T-helper 17 cell (primary cell): ENCODE measurements around the gene CHORDC1. TPM values are rescaled to one million over a fixed set of nuclear protein-coding genes. Genes with fewer than 3 reads are reported as not detected.
"Not testable (repeated sequence)": the region's sequence is repeated elsewhere in the genome, so short reads cannot be mapped to it uniquely, and the experiment has no call there.

ENCODE experiments used
- ATAC-seq: fragments of 150-1000 bp; cut with Tn5 transposase; 2 replicates; pipeline ENCODE4 v1.10.0; 2021; ENCODE audit warnings: mild to moderate bottlenecking, moderate library complexity
- DNase-seq, 3 donors: peaks; one replicate each; pipeline versions ENCODE4 v3.0.0 to v3.0.0-alpha.2; 2020 to 2021
- H3K9me3 ChIP-seq: one replicate; pipeline ENCODE4 v1.7.0; 2013; ENCODE audit warnings: low read length, mild to moderate bottlenecking; ENCODE audit not compliant: control insufficient read depth, poor library complexity, severe bottlenecking
- H3K27ac Mint-ChIP-seq: one replicate; pipeline ENCODE4 v1.8.0; 2022; ENCODE audit warnings: mild to moderate bottlenecking, moderate library complexity, mixed read lengths
- H3K27me3 Mint-ChIP-seq: one replicate; pipeline ENCODE4 v1.8.0; 2022; ENCODE audit warnings: mixed read lengths
- H3K36me3 Mint-ChIP-seq: one replicate; pipeline ENCODE4 v1.8.0; 2022; ENCODE audit warnings: low read depth, mixed read lengths
- H3K4me1 Mint-ChIP-seq: one replicate; pipeline ENCODE4 v1.8.0; 2022; ENCODE audit warnings: mild to moderate bottlenecking, mixed read lengths
- H3K4me3 Mint-ChIP-seq: one replicate; pipeline ENCODE4 v1.8.0; 2022; ENCODE audit warnings: mild to moderate bottlenecking, moderate library complexity, mixed read lengths
- total RNA-seq, 4 donors: library from RNA in 2 of 4; stranded (reverse) in 2 of 4; gene quantifications; one replicate each; pipeline ENCODE4 v1.2.3 and lab custom pipeline; 2022 to 2026

Gene CHORDC1
- total RNA-seq (10 to 100 TPM; 92.4 to 96.0 TPM), total RNA-seq (lab: John Stamatoyannopoulos, UW) (99.7 to 156 reads per million in 2 donors)

DNA sequence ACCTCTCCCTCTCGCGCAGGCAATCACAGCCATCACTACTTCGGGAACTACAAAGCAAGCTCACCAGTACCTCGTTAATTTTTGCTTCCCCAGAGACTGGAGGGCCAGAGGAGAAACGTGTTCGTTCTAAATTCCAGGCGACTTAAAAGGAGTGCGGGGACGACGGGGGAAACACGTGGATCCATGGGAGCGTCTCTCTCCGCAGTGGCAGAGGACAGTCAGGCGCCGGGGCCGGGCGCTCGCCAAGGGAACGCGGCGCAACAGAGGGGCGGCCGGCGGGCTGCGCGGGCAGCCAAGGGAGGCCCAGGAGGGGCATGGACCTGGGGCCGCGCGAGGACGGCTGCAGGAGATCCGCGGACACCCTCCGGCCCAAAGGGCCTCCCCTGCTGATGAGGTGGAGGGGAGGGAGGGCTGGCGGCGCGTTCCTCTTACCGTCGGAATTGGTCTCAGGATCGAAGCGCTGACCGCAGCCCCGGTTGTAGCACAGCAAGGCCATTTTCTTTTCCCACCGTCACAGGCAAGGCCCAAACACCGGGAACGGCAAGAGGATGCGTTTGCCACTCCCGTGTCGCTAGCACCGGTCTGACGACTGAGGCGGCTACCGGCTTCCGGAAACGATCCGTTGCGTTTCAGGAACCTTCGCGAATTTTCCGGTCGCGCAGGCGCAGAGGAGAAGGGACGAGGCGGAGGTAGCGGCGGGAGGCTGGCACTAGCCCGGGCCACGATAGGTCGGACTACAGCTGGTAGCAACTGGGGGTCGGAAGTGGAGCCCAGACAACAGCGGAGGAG is at the start of gene CHORDC1:
TSS of gene CHORDC1 (minus strand) at position 591 of the 789 bp plus-strand sequence. CDS start at position 496, 95 bp downstream.
- H3K9me3 ChIP-seq, result no peaks in the 10 kb centered on the region
- Mint-ChIP-seq H3K27me3 (no peaks in the 10 kb centered on the region), H3K4me1 (peaks cover 37% of the 10 kb centered on the region), H3K36me3 (peaks cover 7% of the 10 kb centered on the region), H3K4me3 (peak within 1 kb of the TSS; percentile 98), H3K27ac (peak within 1 kb of the TSS; percentile 93)
- ATAC-seq (peak; percentile 88), DNase-seq (peak; percentile 84 to 85 (median 85))

GRCh38 chr11:90257158-90257525 is 34.3 kb upstream of the CHORDC1 start:
- H3K9me3 ChIP-seq, result no peaks in the 10 kb centered on the region
- H3K27ac Mint-ChIP-seq, result no peak overlapping the region
- H3K4me3 Mint-ChIP-seq, result no peak overlapping the region
- H3K36me3 Mint-ChIP-seq, result peaks cover 7% of the 10 kb centered on the region
- H3K27me3 Mint-ChIP-seq, result peaks cover 12% of the 10 kb centered on the region
- ATAC-seq (no peak), DNase-seq (no peak)
- H3K4me1 Mint-ChIP-seq, result peaks cover 25% of the 10 kb centered on the region

- Mint-ChIP-seq H3K4me3 (no peak overlapping the region), H3K36me3 (peaks cover 7% of the 10 kb centered on the region), H3K4me1 (peaks cover 28% of the 10 kb centered on the region), H3K27ac (no peak overlapping the region), H3K27me3 (peaks cover 12% of the 10 kb centered on the region)
- no peaks in the 10 kb centered on the region for H3K9me3 ChIP-seq
- DNase-seq (no peak), ATAC-seq (no peak)
These were observed 33.7 kb upstream of the CHORDC1 start for GRCh38 chr11:90256404-90257157.

- H3K4me3 Mint-ChIP-seq, result no peak overlapping the region
- ATAC-seq (no peak), DNase-seq (no peak)
- no peaks in the 10 kb centered on the region for H3K9me3 ChIP-seq
- H3K27ac Mint-ChIP-seq, result peak overlapping the region; percentile 79
- peaks cover 7% of the 10 kb centered on the region for H3K36me3 Mint-ChIP-seq
- peaks cover 35% of the 10 kb centered on the region for H3K4me1 Mint-ChIP-seq
- H3K27me3 Mint-ChIP-seq, result peaks cover 12% of the 10 kb centered on the region
These were observed 31.2 kb upstream of the CHORDC1 start for GRCh38 chr11:90254065-90254464.

GRCh38 chr11:90252053-90252452 is 29.2 kb upstream of the CHORDC1 start:
- DNase-seq (no peak), ATAC-seq (no peak)
- Mint-ChIP-seq H3K4me3 (peak overlapping the region; percentile 33), H3K36me3 (peaks cover 7% of the 10 kb centered on the region), H3K4me1 (peaks cover 32% of the 10 kb centered on the region), H3K27me3 (peaks cover 12% of the 10 kb centered on the region), H3K27ac (peak overlapping the region; percentile 19)
- no peaks in the 10 kb centered on the region for H3K9me3 ChIP-seq

- ATAC-seq (no peak), DNase-seq (no peak)
- peaks cover 7% of the 10 kb centered on the region for H3K27me3 Mint-ChIP-seq
- peaks cover 5% of the 10 kb centered on the region for H3K36me3 Mint-ChIP-seq
- H3K4me1 Mint-ChIP-seq, result peaks cover 29% of the 10 kb centered on the region
- H3K9me3 ChIP-seq, result no peaks in the 10 kb centered on the region
- peak overlapping the region; percentile 60 for H3K4me3 Mint-ChIP-seq
- H3K27ac Mint-ChIP-seq, result peak overlapping the region; percentile 19
These were observed 28.8 kb upstream of the CHORDC1 start for GRCh38 chr11:90251599-90251998.

DNA sequence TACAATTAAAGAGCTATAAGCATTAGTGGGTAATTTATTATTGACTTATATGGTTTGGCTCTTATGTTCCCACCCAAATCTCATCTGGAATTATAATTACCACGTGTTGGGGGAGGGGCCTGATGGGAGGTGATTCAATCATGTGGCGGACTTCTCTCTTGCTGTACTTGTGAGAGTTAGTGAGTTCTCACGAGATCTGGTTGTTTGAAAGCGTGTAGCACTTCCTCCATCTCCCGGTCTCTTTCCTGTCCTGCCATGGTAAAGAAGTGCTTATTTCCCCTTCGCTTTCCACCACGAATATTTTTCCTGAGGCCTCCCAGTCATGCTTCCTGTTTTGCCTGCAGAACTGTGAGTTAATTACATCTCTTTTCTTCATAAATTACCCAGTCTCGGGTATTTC is 28.1 kb upstream of the CHORDC1 start:
- H3K27me3 Mint-ChIP-seq, result peaks cover under 1% of the 10 kb centered on the region
- peaks cover 28% of the 10 kb centered on the region for H3K4me1 Mint-ChIP-seq
- H3K27ac Mint-ChIP-seq, result peak overlapping the region; percentile 19
- ATAC-seq (no peak), DNase-seq (no peak)
- no peaks in the 10 kb centered on the region for H3K9me3 ChIP-seq
- peaks cover 5% of the 10 kb centered on the region for H3K36me3 Mint-ChIP-seq
- peak overlapping the region; percentile 63 for H3K4me3 Mint-ChIP-seq

GRCh38 chr11:90246468-90246867 is 23.6 kb upstream of the CHORDC1 start:
- H3K4me3 Mint-ChIP-seq, result no peak overlapping the region
- H3K27ac Mint-ChIP-seq, result no peak overlapping the region
- DNase-seq (no peak), ATAC-seq (no peak)
- H3K9me3 ChIP-seq, result no peaks in the 10 kb centered on the region
- H3K36me3 Mint-ChIP-seq, result peaks cover 5% of the 10 kb centered on the region
- H3K4me1 Mint-ChIP-seq, result peaks cover 19% of the 10 kb centered on the region
- peaks cover 7% of the 10 kb centered on the region for H3K27me3 Mint-ChIP-seq

GRCh38 chr11:90243534-90243933 is 20.7 kb upstream of the CHORDC1 start:
- no peaks in the 10 kb centered on the region for H3K9me3 ChIP-seq
- Mint-ChIP-seq H3K4me3 (no peak overlapping the region), H3K27ac (no peak overlapping the region), H3K36me3 (peaks cover 5% of the 10 kb centered on the region), H3K4me1 (peaks cover 23% of the 10 kb centered on the region), H3K27me3 (peaks cover 7% of the 10 kb centered on the region)
- ATAC-seq (no peak), DNase-seq (no peak)

DNA sequence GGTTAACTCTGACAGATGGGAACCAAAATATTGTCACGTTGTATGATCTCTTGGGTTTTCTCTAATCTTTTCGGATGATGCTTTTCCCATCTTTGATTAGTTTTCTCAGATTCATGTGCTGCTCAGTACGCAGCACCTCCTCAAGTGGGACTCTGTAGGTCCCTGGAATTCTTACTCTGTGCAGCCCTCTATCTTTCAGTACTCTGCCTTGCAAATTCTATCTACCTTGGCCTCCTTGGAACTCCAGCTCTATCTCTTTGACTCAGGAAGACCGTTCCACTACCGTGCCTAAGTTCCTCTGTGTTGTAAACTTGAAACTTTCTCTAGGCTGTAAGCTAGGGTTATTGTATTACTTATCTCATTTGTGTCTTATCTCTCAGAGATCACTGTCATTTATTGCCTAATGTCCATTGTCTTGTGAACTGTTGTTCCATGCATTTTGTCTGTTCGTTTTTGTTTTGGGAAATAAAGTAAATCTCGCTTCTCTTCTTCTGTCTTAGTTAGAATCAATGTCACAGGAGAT is 20.1 kb upstream of the CHORDC1 start:
- H3K9me3 ChIP-seq, result no peaks in the 10 kb centered on the region
- Mint-ChIP-seq H3K4me1 (peaks cover 23% of the 10 kb centered on the region), H3K27ac (no peak overlapping the region), H3K36me3 (peaks cover 5% of the 10 kb centered on the region), H3K27me3 (peaks cover 7% of the 10 kb centered on the region), H3K4me3 (no peak overlapping the region)
- ATAC-seq (no peak), DNase-seq (no peak)

GRCh38 chr11:90241414-90241813 is 18.6 kb upstream of the CHORDC1 start:
- ATAC-seq (no peak), DNase-seq (no peak)
- peak overlapping the region; percentile 21 for H3K4me3 Mint-ChIP-seq
- H3K36me3 Mint-ChIP-seq, result peaks cover 5% of the 10 kb centered on the region
- H3K4me1 Mint-ChIP-seq, result peaks cover 23% of the 10 kb centered on the region
- H3K9me3 ChIP-seq, result no peaks in the 10 kb centered on the region
- H3K27ac Mint-ChIP-seq, result no peak overlapping the region
- H3K27me3 Mint-ChIP-seq, result peaks cover 13% of the 10 kb centered on the region

GRCh38 chr11:90239967-90240636 is 17.3 kb upstream of the CHORDC1 start:
- ATAC-seq, H3K9me3 ChIP-seq, DNase-seq, H3K36me3 Mint-ChIP-seq: not testable (repeated sequence)
- Mint-ChIP-seq H3K4me1 (peaks cover 17% of the 10 kb centered on the region), H3K27me3 (peaks cover 16% of the 10 kb centered on the region), H3K27ac (peak overlapping the region; percentile 37), H3K4me3 (peak overlapping the region; percentile 74)

DNA sequence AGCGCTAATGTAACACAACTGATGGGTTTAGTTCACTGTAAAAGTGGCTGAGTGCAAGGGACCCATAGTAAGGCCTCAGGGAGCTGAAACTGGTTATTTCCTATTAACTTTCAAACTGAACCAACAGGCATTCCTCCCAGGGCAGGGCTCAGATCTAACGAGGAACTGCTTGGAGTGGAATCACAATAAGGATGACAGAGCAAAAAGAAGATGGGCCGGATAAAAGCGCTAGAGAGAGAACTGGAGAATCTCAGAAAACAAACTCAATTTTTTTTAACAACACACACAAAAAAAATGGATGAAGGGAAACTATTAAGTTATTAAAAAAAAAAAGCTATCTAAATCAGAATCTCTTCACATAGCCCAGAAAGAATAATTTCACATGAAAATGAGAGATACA is 14.2 kb upstream of the CHORDC1 start:
- no peaks in the 10 kb centered on the region for H3K9me3 ChIP-seq
- ATAC-seq (no peak), DNase-seq (no peak)
- Mint-ChIP-seq H3K27ac (no peak overlapping the region), H3K4me3 (no peak overlapping the region), H3K36me3 (no peaks in the 10 kb centered on the region), H3K27me3 (peaks cover 12% of the 10 kb centered on the region), H3K4me1 (peaks cover 12% of the 10 kb centered on the region)
